Vagina (tissue), 2 donors: ENCODE results near the gene LHX2. TPM values are rescaled to one million over a fixed set of nuclear protein-coding genes. Genes with fewer than 3 reads are reported as not detected.

Source experiments
- DNase-seq, 2 donors: peaks; one replicate each; pipeline ENCODE4 v3.0.0-alpha.2; 2017; ENCODE audit errors: extremely low spot score in 2 of 2
- H3K27ac ChIP-seq: fragments of 200-600 bp; sonication (generic); one replicate; pipeline ENCODE4 v1.5.1; 2019
- H3K27me3 ChIP-seq: fragments of 200-600 bp; sonication (generic); one replicate; pipeline ENCODE4 v1.5.1; 2019
- H3K36me3 ChIP-seq, 2 donors: fragments of 200-600 bp; sonication (generic); one replicate each; pipeline ENCODE4 v1.5.1; 2017 to 2019
- H3K4me1 ChIP-seq: fragments of 200-600 bp; sonication (generic); one replicate; pipeline ENCODE4 v1.5.1; 2019
- H3K4me3 ChIP-seq, 2 donors: fragments of 200-600 bp; sonication (generic); 1 replicate in 1 of 2; 2 replicates in 1 of 2; pipeline ENCODE4 v1.5.1; 2016 to 2019
- H3K9me3 ChIP-seq: fragments of 200-600 bp; sonication (generic); one replicate; pipeline ENCODE4 v1.5.1; 2019
- POLR2A ChIP-seq, 2 donors: fragments of 450-650 bp; IDR thresholded peaks; one replicate each; pipeline ENCODE4 v1.6.1; 2017; ENCODE audit warnings: antibody characterized with exemption in 2 of 2, mild to moderate bottlenecking in 2 of 2, moderate library complexity in 2 of 2
- POLR2AphosphoS5 ChIP-seq, 2 donors: sonication (generic); formaldehyde crosslinking; IDR thresholded peaks; one replicate each; pipeline ENCODE4 v1.9.0; 2017; ENCODE audit warnings: antibody characterized with exemption in 2 of 2, mild to moderate bottlenecking in 2 of 2, low read depth in 1 of 2; ENCODE audit not compliant: insufficient read depth in 1 of 2
- intact Hi-C: fragments of 100-400 bp; cut with DNase I; formaldehyde crosslinking; loops from one replicate; pipeline ENCODE4 v1.15.1; 2023
- total RNA-seq: library from RNA; depleted of rRNA; stranded (reverse); fragments of >200 nt; gene quantifications from one replicate; pipeline ENCODE4 v1.2.3, GENCODE V29; 2016
- TF ChIP-seq, protein P1 (sequence below), 3 experiments: fragments of 450-650 bp in 2 of 3; fragments of 200-600 bp in 1 of 3; sonication (generic) in 1 of 3; IDR thresholded peaks; one replicate each; pipeline ENCODE4 v1.5.1; 2017 to 2019; ENCODE audit warnings: antibody characterized with exemption in 3 of 3, mild to moderate bottlenecking in 2 of 3, moderate library complexity in 2 of 3

LHX2 gene
- total RNA-seq, 1 donor from 2014 or later, result not detected

- H3K4me3 ChIP-seq, result no peak overlapping the region
- no peaks in the 10 kb centered on the region for H3K9me3 ChIP-seq
- no peaks in the 10 kb centered on the region for H3K36me3 ChIP-seq
- intact Hi-C loops, result no loop called here
- DNase-seq, result no peak
- peaks cover 31% of the 10 kb centered on the region for H3K4me1 ChIP-seq
- no peak overlapping the region for H3K27ac ChIP-seq
- peaks cover 24% of the 10 kb centered on the region for H3K27me3 ChIP-seq
- no peak for TF ChIP-seq POLR2AphosphoS5 (IDR thresholded peaks at IDR 0.05; ENCODE audit: insufficient read depth in 1 of 2, low read depth in 1 of 2)
- TF ChIP-seq, protein P1, sequence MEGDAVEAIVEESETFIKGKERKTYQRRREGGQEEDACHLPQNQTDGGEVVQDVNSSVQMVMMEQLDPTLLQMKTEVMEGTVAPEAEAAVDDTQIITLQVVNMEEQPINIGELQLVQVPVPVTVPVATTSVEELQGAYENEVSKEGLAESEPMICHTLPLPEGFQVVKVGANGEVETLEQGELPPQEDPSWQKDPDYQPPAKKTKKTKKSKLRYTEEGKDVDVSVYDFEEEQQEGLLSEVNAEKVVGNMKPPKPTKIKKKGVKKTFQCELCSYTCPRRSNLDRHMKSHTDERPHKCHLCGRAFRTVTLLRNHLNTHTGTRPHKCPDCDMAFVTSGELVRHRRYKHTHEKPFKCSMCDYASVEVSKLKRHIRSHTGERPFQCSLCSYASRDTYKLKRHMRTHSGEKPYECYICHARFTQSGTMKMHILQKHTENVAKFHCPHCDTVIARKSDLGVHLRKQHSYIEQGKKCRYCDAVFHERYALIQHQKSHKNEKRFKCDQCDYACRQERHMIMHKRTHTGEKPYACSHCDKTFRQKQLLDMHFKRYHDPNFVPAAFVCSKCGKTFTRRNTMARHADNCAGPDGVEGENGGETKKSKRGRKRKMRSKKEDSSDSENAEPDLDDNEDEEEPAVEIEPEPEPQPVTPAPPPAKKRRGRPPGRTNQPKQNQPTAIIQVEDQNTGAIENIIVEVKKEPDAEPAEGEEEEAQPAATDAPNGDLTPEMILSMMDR (IDR thresholded peaks at IDR 0.05), result no peak
- TF ChIP-seq POLR2A (IDR thresholded peaks at IDR 0.05), result no peak
Measured at GRCh38 chr9:124006448-124007361, 4.9 kb upstream of the LHX2 start.

- no peak for DNase-seq
- H3K4me1 ChIP-seq, result peaks cover 41% of the 10 kb centered on the region
- intact Hi-C loops, result no loop called here
- no peaks in the 10 kb centered on the region for H3K9me3 ChIP-seq
- H3K36me3 ChIP-seq, result no peaks in the 10 kb centered on the region
- TF ChIP-seq, protein P1 (IDR thresholded peaks at IDR 0.05), result no peak
- TF ChIP-seq POLR2A (IDR thresholded peaks at IDR 0.05), result no peak
- H3K4me3 ChIP-seq, result no peak overlapping the region
- peaks cover 24% of the 10 kb centered on the region for H3K27me3 ChIP-seq
- no peak overlapping the region for H3K27ac ChIP-seq
Measured at GRCh38 chr9:124007565-124008302, 3.8 kb upstream of the LHX2 start.

DNA sequence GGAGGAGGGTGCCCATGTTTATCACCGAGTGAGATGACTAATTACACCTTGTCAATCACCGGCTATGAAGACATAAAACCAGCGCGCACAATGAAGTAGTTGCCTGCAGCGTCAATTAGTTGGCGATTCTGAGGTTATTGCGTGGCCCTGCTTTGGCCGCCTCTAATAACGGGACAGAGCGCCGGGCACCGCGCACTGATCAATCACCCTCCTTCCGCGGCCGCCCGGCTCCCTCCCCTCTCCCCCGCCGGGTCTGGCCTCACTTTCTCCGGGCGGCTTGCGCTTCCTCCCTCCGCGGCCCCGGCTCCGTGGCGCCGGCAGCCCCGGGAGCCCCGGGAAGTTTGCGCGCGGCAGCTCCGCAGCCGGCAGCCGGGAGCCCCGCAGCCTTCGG lies 3.3 kb upstream of the LHX2 start:
- Histone ChIP-seq H3K27me3 (peaks cover 24% of the 10 kb centered on the region), H3K4me1 (peaks cover 45% of the 10 kb centered on the region), H3K36me3 (no peaks in the 10 kb centered on the region), H3K9me3 (no peaks in the 10 kb centered on the region), H3K27ac (no peak overlapping the region), H3K4me3 (no peak overlapping the region)
- no peak for DNase-seq
- TF ChIP-seq POLR2AphosphoS5 (IDR thresholded peaks at IDR 0.05; ENCODE audit: insufficient read depth in 1 of 2, low read depth in 1 of 2), result no peak
- TF ChIP-seq, protein P1 (IDR thresholded peaks at IDR 0.05), result no peak
- TF ChIP-seq POLR2A (IDR thresholded peaks at IDR 0.05), result no peak
- intact Hi-C loops, result no loop called here

DNA sequence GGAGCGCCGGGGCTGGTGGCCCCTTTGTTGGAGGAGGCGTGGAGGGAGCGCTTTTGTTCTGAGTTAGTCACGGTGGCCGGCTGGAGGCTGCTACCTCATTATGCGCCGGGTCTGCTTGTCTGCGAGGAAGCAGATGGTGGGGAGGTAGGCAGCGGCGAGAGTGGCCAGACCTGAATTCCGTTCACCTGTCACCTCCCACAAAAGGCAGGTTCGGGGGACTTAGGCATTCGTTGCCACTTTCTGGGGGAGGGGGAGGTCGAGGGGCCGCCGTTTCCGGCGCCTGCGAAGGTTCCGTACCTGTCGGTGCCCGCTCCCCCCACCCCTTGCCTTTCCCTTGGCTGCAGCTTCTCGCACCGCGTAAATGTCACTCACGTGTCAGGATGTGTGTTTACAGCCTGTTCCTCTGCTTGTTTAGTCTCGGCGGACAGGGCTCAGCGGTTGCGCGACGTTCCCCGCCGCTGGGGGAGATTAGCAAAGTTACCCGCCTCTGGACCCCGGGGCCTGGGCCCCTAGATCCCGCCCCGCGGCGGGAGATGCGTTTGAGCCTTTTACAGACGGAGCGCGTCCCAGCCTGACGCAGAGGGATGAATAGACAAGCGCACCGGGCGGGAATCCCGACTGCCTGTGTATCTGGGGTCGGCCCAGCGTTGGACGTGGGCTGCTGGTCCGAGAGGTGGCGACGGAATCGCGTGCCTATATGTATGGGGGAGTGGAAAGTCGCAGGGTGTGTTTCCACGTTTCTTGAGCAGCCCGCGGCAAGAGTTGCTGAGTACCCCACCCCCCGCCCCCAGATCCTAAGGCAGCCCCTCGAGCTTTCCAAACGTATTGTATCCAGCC lies 2.7 kb upstream of the LHX2 start:
- intact Hi-C loops, result no loop called here
- Histone ChIP-seq H3K4me1 (peaks cover 45% of the 10 kb centered on the region), H3K9me3 (no peaks in the 10 kb centered on the region)

More for the DNA sequence above, 2.7 kb upstream of the LHX2 start:
- no peak overlapping the region for H3K27ac ChIP-seq
- TF ChIP-seq POLR2A (IDR thresholded peaks at IDR 0.05) (no peak), POLR2AphosphoS5 (IDR thresholded peaks at IDR 0.05; ENCODE audit: insufficient read depth in 1 of 2, low read depth in 1 of 2) (no peak)
- TF ChIP-seq, protein P1 (IDR thresholded peaks at IDR 0.05), result no peak
- no peak for DNase-seq
- no peak overlapping the region for H3K4me3 ChIP-seq
- no peaks in the 10 kb centered on the region for H3K36me3 ChIP-seq
- H3K27me3 ChIP-seq, result peaks cover 25% of the 10 kb centered on the region
